IPS DF 4.7 (cell line): ENCODE measurements around the gene GABARAP.
A peak's percentile ranks its signal among the peaks of the same experiment; 100 is the strongest.
"Not testable (repeated sequence)": the region's sequence is repeated elsewhere in the genome, so short reads cannot be mapped to it uniquely, and the experiment has no call there.

ENCODE experiments used
- DNase-seq: peaks from one replicate; pipeline ENCODE4 v3.0.0-alpha.2; 2013; ENCODE audit warnings: low spot score; ENCODE audit errors: extremely low read depth

The GABARAP gene

GRCh38 chr17:7260651-7261378, 18.6 kb upstream of the GABARAP start:
- no peak for DNase-seq

GRCh38 chr17:7260151-7260550, 17.9 kb upstream of the GABARAP start:
- no peak for DNase-seq

GRCh38 chr17:7259555-7259889, 17.3 kb upstream of the GABARAP start:
- no peak for DNase-seq

GRCh38 chr17:7258731-7259554, 16.7 kb upstream of the GABARAP start:
- no peak for DNase-seq

GRCh38 chr17:7256766-7257456, 14.7 kb upstream of the GABARAP start:
- DNase-seq: no peak

GRCh38 chr17:7254511-7254910, 12.3 kb upstream of the GABARAP start:
- no peak for DNase-seq

- DNase-seq: no peak
These were observed 10.8 kb upstream of the GABARAP start for GRCh38 chr17:7253082-7253481.

GRCh38 chr17:7252176-7253043, 10.2 kb upstream of the GABARAP start, which contains the start of gene ELP5:
Gene ELP5 (plus strand): TSS chr17:7252215. CDS start chr17:7252551, 336 bp downstream.
- no peak for DNase-seq

GRCh38 chr17:7251661-7252175, 9.5 kb upstream of the GABARAP start, which contains the start of gene CTDNEP1:
Gene CTDNEP1 (minus strand): TSS chr17:7251734. CDS start chr17:7251296, 438 bp downstream.
- DNase-seq: peak; percentile 98

GRCh38 chr17:7250695-7251627, 8.7 kb upstream of the GABARAP start:
- no peak for DNase-seq

GRCh38 chr17:7249830-7250229, 7.6 kb upstream of the GABARAP start:
- no peak for DNase-seq

- no peak for DNase-seq
These were observed 7.0 kb upstream of the GABARAP start for GRCh38 chr17:7249214-7249613.

- no peak for DNase-seq
These were observed 6.5 kb upstream of the GABARAP start for GRCh38 chr17:7248796-7249195.

GRCh38 chr17:7246779-7247178, 4.5 kb upstream of the GABARAP start:
- no peak for DNase-seq

- not testable (repeated sequence) for DNase-seq
These were observed 1.6 kb upstream of the GABARAP start for GRCh38 chr17:7243838-7244237.

- DNase-seq: no peak
These were observed 1.1 kb upstream of the GABARAP start for GRCh38 chr17:7243453-7243729.

- DNase-seq: no peak
These were observed 636 bp upstream of the GABARAP start for GRCh38 chr17:7242717-7243452.

GRCh38 chr17:7241090-7241733, 1.0 kb downstream of the GABARAP start:
- no peak for DNase-seq

- no peak for DNase-seq
These were observed 1.9 kb downstream of the GABARAP start for GRCh38 chr17:7240375-7240774.
